HepG2 (cell line): ENCODE measurements around the gene RP2. TPM values are rescaled to one million over a fixed set of nuclear protein-coding genes. Genes with fewer than 3 reads are reported as not detected.

ENCODE experiments used
- AGO2 ChIP-seq: fragments of 200-400 bp; formaldehyde crosslinking; optimal IDR thresholded peaks from 2 replicates; pipeline ENCODE3; 2017; ENCODE audit warnings: mild to moderate bottlenecking, low read depth, low read length, moderate library complexity
- BRCA1 ChIP-seq: sonication (generic); formaldehyde crosslinking; IDR thresholded peaks from 2 replicates; pipeline ENCODE4 v1.4.0; 2020; ENCODE audit warnings: missing genetic modification reagents
- FOXM1 ChIP-seq: sonication (generic); formaldehyde crosslinking; IDR thresholded peaks from 2 replicates; pipeline ENCODE4 v1.5.0; 2020; ENCODE audit warnings: missing genetic modification reagents
- ISL2 ChIP-seq: sonication (generic); formaldehyde crosslinking; IDR thresholded peaks from 2 replicates; pipeline ENCODE4 v1.5.0; 2020; ENCODE audit warnings: missing genetic modification reagents
- JDP2 ChIP-seq: sonication (generic); formaldehyde crosslinking; IDR thresholded peaks from 2 replicates; pipeline ENCODE4 v1.8.1; 2022; ENCODE audit warnings: missing genetic modification reagents, borderline replicate concordance
- KDM1A ChIP-seq: IDR thresholded peaks from 2 replicates; pipeline ENCODE4 v1.6.1; 2016; ENCODE audit warnings: missing compliant biosample characterization
- NFE2 ChIP-seq: sonication (generic); formaldehyde crosslinking; IDR thresholded peaks from 2 replicates; pipeline ENCODE4 v1.4.0; 2020; ENCODE audit warnings: missing genetic modification reagents
- NFE2L2 ChIP-seq: fragments of 150-350 bp; IDR thresholded peaks from 2 replicates; pipeline ENCODE4 v1.6.1; 2014; ENCODE audit warnings: low read length
- NR2F2 ChIP-seq: IDR thresholded peaks from 2 replicates; pipeline ENCODE4 v1.6.1; 2012; ENCODE audit warnings: low read depth, inconsistent platforms, borderline replicate concordance
- NR3C1 ChIP-seq: sonication (generic); formaldehyde crosslinking; IDR thresholded peaks from 2 replicates; pipeline ENCODE4 v1.4.0; 2020; ENCODE audit warnings: missing genetic modification reagents
- PITX1 ChIP-seq: sonication (generic); formaldehyde crosslinking; IDR thresholded peaks from 2 replicates; pipeline ENCODE4 v1.5.1; 2020; ENCODE audit warnings: mild to moderate bottlenecking, missing genetic modification reagents
- PLRG1 ChIP-seq: fragments of 450-650 bp; conservative IDR thresholded peaks from 2 replicates; pipeline ENCODE4 v1.6.1; 2016
- RAD21 ChIP-seq: fragments of 450-650 bp; formaldehyde crosslinking; IDR thresholded peaks from 2 replicates; pipeline ENCODE4 v1.5.0; 2020; ENCODE audit warnings: mild to moderate bottlenecking
- TARDBP ChIP-seq: sonication (generic); formaldehyde crosslinking; IDR thresholded peaks from 2 replicates; pipeline ENCODE4 v1.8.0; 2022; ENCODE audit warnings: mild to moderate bottlenecking, missing genetic modification reagents
- ZFP36L1 ChIP-seq: sonication (generic); formaldehyde crosslinking; IDR thresholded peaks from 2 replicates; pipeline ENCODE4 v1.8.0; 2022; ENCODE audit warnings: mild to moderate bottlenecking, missing genetic modification reagents, moderate library complexity
- ZFP90 ChIP-seq: sonication (generic); formaldehyde crosslinking; IDR thresholded peaks from 2 replicates; pipeline ENCODE4 v1.8.0; 2022; ENCODE audit warnings: missing genetic modification reagents, mild to moderate bottlenecking, inconsistent platforms, borderline replicate concordance
- ZNF10 ChIP-seq: sonication (generic); formaldehyde crosslinking; IDR thresholded peaks from 2 replicates; pipeline ENCODE4 v1.4.0; 2020; ENCODE audit warnings: mild to moderate bottlenecking, low read depth, missing genetic modification reagents, borderline replicate concordance
- ZNF24 ChIP-seq: fragments of 450-650 bp; IDR thresholded peaks from 2 replicates; pipeline ENCODE4 v1.6.1; 2017; ENCODE audit warnings: antibody characterized with exemption, mild to moderate bottlenecking
- ZNF792 ChIP-seq: IDR thresholded peaks from 2 replicates; pipeline ENCODE4 v1.6.1; 2016
- polyA plus RNA-seq, 8 experiments: library from polyadenylated mRNA; depleted of rRNA in 3 of 8; stranded (reverse) in 7 of 8; unstranded in 1 of 8; fragments of >200 nt; fragmentation: Illumina TruSeq in 4 of 8; extraction: Trizol in 4 of 8; gene quantifications; 2 replicates each; pipeline versions ENCODE4 v1.2.1 to v1.2.3, GENCODE V29; 2011 to 2016; ENCODE audit warnings: low read depth in 4 of 8, missing spikeins in 1 of 8, mixed read lengths in 1 of 8; ENCODE audit not compliant: insufficient read depth in 1 of 8
- total RNA-seq, 5 experiments: library from RNA; depleted of rRNA; stranded (reverse); fragments of >200 nt; fragmentation: Illumina TruSeq; extraction: Trizol; gene quantifications; 2 replicates each; pipeline ENCODE4 v1.2.3, GENCODE V29; 2016; ENCODE audit warnings: low read depth in 1 of 5
- TF ChIP-seq, protein P1 (sequence below): fragments of 450-650 bp; IDR thresholded peaks from 2 replicates; pipeline ENCODE4 v1.6.1; 2017; ENCODE audit warnings: mild to moderate bottlenecking
- TF ChIP-seq, protein P2 (sequence below): sonication (generic); formaldehyde crosslinking; IDR thresholded peaks from 2 replicates; pipeline ENCODE4 v1.5.0; 2020; ENCODE audit warnings: missing genetic modification reagents, mild to moderate bottlenecking, borderline replicate concordance
- TF ChIP-seq, protein P3 (sequence below): sonication (generic); formaldehyde crosslinking; IDR thresholded peaks from 2 replicates; pipeline ENCODE4 v1.4.0; 2020; ENCODE audit warnings: missing genetic modification reagents, mild to moderate bottlenecking, borderline replicate concordance
- TF ChIP-seq, protein P4 (sequence below): IDR thresholded peaks from 2 replicates; pipeline ENCODE4 v1.6.1; 2016; ENCODE audit warnings: missing compliant biosample characterization, missing genetic modification reagents, borderline replicate concordance
- TF ChIP-seq, protein P5 (sequence below): sonication (generic); formaldehyde crosslinking; IDR thresholded peaks from 2 replicates; pipeline ENCODE4 v1.4.0; 2020; ENCODE audit warnings: missing genetic modification reagents, borderline replicate concordance

The RP2 gene
- total and polyA plus RNA-seq, 2 of the 13 experiments (the other 11 are each of a cell fraction or from before 2014, with no cell fraction given): 5.0 to 9.9 TPM

DNA sequence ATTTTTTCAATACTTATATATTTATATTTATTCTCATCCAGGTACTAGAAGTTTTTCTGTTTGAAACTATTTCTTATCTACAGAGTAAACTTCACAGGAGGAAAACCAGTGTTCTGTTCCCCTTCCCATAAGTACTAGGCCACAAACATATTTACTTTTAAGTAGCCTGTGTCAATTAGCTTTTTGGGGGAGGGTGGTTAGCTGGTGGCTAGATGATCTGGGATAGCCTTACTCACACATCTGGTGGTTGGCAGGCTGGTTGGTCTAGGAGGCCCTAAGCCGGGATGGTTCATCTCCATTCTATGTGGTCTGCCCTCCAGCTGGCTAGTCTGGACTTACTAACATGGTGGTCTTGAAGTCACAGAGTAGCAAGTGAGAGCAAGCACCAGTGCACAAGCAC is 81.6 kb downstream of the RP2 start (continued):
- TF ChIP-seq, protein P1, sequence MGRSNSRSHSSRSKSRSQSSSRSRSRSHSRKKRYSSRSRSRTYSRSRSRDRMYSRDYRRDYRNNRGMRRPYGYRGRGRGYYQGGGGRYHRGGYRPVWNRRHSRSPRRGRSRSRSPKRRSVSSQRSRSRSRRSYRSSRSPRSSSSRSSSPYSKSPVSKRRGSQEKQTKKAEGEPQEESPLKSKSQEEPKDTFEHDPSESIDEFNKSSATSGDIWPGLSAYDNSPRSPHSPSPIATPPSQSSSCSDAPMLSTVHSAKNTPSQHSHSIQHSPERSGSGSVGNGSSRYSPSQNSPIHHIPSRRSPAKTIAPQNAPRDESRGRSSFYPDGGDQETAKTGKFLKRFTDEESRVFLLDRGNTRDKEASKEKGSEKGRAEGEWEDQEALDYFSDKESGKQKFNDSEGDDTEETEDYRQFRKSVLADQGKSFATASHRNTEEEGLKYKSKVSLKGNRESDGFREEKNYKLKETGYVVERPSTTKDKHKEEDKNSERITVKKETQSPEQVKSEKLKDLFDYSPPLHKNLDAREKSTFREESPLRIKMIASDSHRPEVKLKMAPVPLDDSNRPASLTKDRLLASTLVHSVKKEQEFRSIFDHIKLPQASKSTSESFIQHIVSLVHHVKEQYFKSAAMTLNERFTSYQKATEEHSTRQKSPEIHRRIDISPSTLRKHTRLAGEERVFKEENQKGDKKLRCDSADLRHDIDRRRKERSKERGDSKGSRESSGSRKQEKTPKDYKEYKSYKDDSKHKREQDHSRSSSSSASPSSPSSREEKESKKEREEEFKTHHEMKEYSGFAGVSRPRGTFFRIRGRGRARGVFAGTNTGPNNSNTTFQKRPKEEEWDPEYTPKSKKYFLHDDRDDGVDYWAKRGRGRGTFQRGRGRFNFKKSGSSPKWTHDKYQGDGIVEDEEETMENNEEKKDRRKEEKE: no peak
- TF ChIP-seq, protein P2, sequence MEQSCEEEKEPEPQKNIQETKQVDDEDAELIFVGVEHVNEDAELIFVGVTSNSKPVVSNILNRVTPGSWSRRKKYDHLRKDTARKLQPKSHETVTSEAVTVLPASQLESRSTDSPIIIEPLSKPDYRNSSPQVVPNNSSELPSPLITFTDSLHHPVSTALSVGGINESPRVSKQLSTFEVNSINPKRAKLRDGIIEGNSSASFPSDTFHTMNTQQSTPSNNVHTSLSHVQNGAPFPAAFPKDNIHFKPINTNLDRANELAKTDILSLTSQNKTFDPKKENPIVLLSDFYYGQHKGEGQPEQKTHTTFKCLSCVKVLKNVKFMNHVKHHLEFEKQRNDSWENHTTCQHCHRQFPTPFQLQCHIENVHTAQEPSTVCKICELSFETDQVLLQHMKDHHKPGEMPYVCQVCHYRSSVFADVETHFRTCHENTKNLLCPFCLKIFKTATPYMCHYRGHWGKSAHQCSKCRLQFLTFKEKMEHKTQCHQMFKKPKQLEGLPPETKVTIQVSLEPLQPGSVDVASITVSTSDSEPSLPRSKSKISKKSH (CRISPR knock-in tag): no peak
- TF ChIP-seq RAD21 (CRISPR knock-in tag) (no peak), AGO2 (no peak), ZNF24 (no peak), ISL2 (CRISPR knock-in tag) (peak; percentile 48; the same call in 1 of the 2 replicates), PLRG1 (no peak), PITX1 (CRISPR knock-in tag) (no peak), ZFP90 (CRISPR knock-in tag) (no peak), NFE2 (CRISPR knock-in tag) (no peak), NFE2L2 (no peak), ZFP36L1 (no peak), ZNF10 (CRISPR knock-in tag) (no peak), NR2F2 (no peak), FOXM1 (no peak), JDP2 (CRISPR knock-in tag) (no peak), BRCA1 (CRISPR knock-in tag) (no peak), ZNF792 (CRISPR knock-in tag) (no peak), NR3C1 (CRISPR knock-in tag) (no peak), KDM1A (CRISPR knock-in tag) (no peak), TARDBP (CRISPR knock-in tag) (0 out of 2 replicates have a peak, but pooled peaks have one; percentile 38)
- TF ChIP-seq, protein P3, sequence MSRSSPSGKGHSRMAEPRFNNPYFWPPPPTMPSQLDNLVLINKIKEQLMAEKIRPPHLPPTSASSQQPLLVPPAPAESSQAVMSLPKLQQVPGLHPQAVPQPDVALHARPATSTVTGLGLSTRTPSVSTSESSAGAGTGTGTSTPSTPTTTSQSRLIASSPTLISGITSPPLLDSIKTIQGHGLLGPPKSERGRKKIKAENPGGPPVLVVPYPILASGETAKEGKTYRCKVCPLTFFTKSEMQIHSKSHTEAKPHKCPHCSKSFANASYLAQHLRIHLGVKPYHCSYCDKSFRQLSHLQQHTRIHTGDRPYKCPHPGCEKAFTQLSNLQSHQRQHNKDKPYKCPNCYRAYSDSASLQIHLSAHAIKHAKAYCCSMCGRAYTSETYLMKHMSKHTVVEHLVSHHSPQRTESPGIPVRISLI: no peak
- TF ChIP-seq, protein P4, sequence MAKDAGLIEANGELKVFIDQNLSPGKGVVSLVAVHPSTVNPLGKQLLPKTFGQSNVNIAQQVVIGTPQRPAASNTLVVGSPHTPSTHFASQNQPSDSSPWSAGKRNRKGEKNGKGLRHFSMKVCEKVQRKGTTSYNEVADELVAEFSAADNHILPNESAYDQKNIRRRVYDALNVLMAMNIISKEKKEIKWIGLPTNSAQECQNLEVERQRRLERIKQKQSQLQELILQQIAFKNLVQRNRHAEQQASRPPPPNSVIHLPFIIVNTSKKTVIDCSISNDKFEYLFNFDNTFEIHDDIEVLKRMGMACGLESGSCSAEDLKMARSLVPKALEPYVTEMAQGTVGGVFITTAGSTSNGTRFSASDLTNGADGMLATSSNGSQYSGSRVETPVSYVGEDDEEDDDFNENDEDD (CRISPR knock-in tag): no peak
- TF ChIP-seq, protein P5, sequence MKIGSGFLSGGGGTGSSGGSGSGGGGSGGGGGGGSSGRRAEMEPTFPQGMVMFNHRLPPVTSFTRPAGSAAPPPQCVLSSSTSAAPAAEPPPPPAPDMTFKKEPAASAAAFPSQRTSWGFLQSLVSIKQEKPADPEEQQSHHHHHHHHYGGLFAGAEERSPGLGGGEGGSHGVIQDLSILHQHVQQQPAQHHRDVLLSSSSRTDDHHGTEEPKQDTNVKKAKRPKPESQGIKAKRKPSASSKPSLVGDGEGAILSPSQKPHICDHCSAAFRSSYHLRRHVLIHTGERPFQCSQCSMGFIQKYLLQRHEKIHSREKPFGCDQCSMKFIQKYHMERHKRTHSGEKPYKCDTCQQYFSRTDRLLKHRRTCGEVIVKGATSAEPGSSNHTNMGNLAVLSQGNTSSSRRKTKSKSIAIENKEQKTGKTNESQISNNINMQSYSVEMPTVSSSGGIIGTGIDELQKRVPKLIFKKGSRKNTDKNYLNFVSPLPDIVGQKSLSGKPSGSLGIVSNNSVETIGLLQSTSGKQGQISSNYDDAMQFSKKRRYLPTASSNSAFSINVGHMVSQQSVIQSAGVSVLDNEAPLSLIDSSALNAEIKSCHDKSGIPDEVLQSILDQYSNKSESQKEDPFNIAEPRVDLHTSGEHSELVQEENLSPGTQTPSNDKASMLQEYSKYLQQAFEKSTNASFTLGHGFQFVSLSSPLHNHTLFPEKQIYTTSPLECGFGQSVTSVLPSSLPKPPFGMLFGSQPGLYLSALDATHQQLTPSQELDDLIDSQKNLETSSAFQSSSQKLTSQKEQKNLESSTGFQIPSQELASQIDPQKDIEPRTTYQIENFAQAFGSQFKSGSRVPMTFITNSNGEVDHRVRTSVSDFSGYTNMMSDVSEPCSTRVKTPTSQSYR (CRISPR knock-in tag): peak; percentile 99
